Measurements from ENCODE around the gene FKBP6. TPM values are rescaled to one million over a fixed set of nuclear protein-coding genes. Genes with fewer than 3 reads are reported as not detected.

FKBP6 gene
- total and polyA plus RNA-seq, 2 donors (not counting 1 experiment from before 2014, with no cell fraction given), result not detected

GRCh38 chr7:73382934-73383503 is 55.1 kb downstream of the FKBP6 start:
- H3K27me3 ChIP-seq (ENCODE audit: control insufficient read depth, insufficient read depth, low read length), result peaks cover under 1% of the 10 kb centered on the region

GRCh38 chr7:73387221-73387828 is 59.4 kb downstream of the FKBP6 start:
- Histone ChIP-seq H2AFZ (ENCODE audit: low read length) (no peak overlapping the region), H3K4me3 (replicated peaks in 1 of 4; ENCODE audit: control extremely low read depth in 1 of 4, insufficient read depth in 1 of 4, low read depth in 3 of 4, low read length in 4 of 4) (no peak overlapping the region), H3K36me3 (ENCODE audit: control insufficient read depth, insufficient read depth, low read length) (no peaks in the 10 kb centered on the region), H3K4me2 (ENCODE audit: extremely low read depth, insufficient read depth, low read length) (no peak overlapping the region), H3K27me3 (ENCODE audit: control insufficient read depth, insufficient read depth, low read length) (no peaks in the 10 kb centered on the region), H3K9me3 (ENCODE audit: control insufficient read depth, insufficient read depth, low read depth, low read length) (no peaks in the 10 kb centered on the region), H4K20me1 (ENCODE audit: control insufficient read depth, extremely low read depth, insufficient read depth, low read length) (no peaks in the 10 kb centered on the region), H3K4me1 (ENCODE audit: control insufficient read depth, extremely low read depth, insufficient read depth, low read length) (no peaks in the 10 kb centered on the region), H3K27ac (ENCODE audit: insufficient read depth, low read length) (no peak overlapping the region), H3K79me2 (ENCODE audit: control insufficient read depth, insufficient read depth, low read length) (no peaks in the 10 kb centered on the region), H3K9ac (ENCODE audit: insufficient read depth, low read length) (no peak overlapping the region)
- no peak for TF ChIP-seq EZH2 (IDR thresholded peaks at IDR 0.05; ENCODE audit: low read length, missing control alignments)
- no peak for TF ChIP-seq CTCF (conservative IDR thresholded peaks at IDR 0.05 in 1 of 2, IDR thresholded peaks at IDR 0.05 in 1 of 2; ENCODE audit: low read depth in 1 of 2, low read length in 2 of 2)
- DNase-seq (ENCODE audit: low read depth in 2 of 2), result no peak

More at GRCh38 chr7:73382934-73383503, 55.1 kb downstream of the FKBP6 start:
- no peak for DNase-seq (ENCODE audit: low read depth in 2 of 2)
- no peak overlapping the region for H3K4me2 ChIP-seq (ENCODE audit: extremely low read depth, insufficient read depth, low read length)
- H2AFZ ChIP-seq (ENCODE audit: low read length), result no peak overlapping the region
- H3K36me3 ChIP-seq (ENCODE audit: control insufficient read depth, insufficient read depth, low read length), result no peaks in the 10 kb centered on the region
- no peak overlapping the region for H3K4me3 ChIP-seq (replicated peaks in 1 of 4; ENCODE audit: control extremely low read depth in 1 of 4, insufficient read depth in 1 of 4, low read depth in 3 of 4, low read length in 4 of 4)
- TF ChIP-seq EZH2 (IDR thresholded peaks at IDR 0.05; ENCODE audit: low read length, missing control alignments) (no peak), CTCF (conservative IDR thresholded peaks at IDR 0.05 in 1 of 2, IDR thresholded peaks at IDR 0.05 in 1 of 2; ENCODE audit: low read depth in 1 of 2, low read length in 2 of 2) (no peak)
- H3K27ac ChIP-seq (ENCODE audit: insufficient read depth, low read length), result no peak overlapping the region
- H3K9ac ChIP-seq (ENCODE audit: insufficient read depth, low read length), result no peak overlapping the region
- no peaks in the 10 kb centered on the region for H3K79me2 ChIP-seq (ENCODE audit: control insufficient read depth, insufficient read depth, low read length)
- H4K20me1 ChIP-seq (ENCODE audit: control insufficient read depth, extremely low read depth, insufficient read depth, low read length), result no peaks in the 10 kb centered on the region
- H3K4me1 ChIP-seq (ENCODE audit: control insufficient read depth, extremely low read depth, insufficient read depth, low read length), result no peaks in the 10 kb centered on the region
- H3K9me3 ChIP-seq (ENCODE audit: control insufficient read depth, insufficient read depth, low read depth, low read length), result no peaks in the 10 kb centered on the region

GRCh38 chr7:73387908-73388414 is 60.0 kb downstream of the FKBP6 start:
- H3K27ac ChIP-seq (ENCODE audit: insufficient read depth, low read length), result no peak overlapping the region
- no peaks in the 10 kb centered on the region for H4K20me1 ChIP-seq (ENCODE audit: control insufficient read depth, extremely low read depth, insufficient read depth, low read length)
- no peak overlapping the region for H2AFZ ChIP-seq (ENCODE audit: low read length)
- no peaks in the 10 kb centered on the region for H3K27me3 ChIP-seq (ENCODE audit: control insufficient read depth, insufficient read depth, low read length)
- DNase-seq (ENCODE audit: low read depth in 2 of 2), result no peak
- no peaks in the 10 kb centered on the region for H3K4me1 ChIP-seq (ENCODE audit: control insufficient read depth, extremely low read depth, insufficient read depth, low read length)
- TF ChIP-seq CTCF (conservative IDR thresholded peaks at IDR 0.05 in 1 of 2, IDR thresholded peaks at IDR 0.05 in 1 of 2; ENCODE audit: low read depth in 1 of 2, low read length in 2 of 2), result no peak
- no peak for TF ChIP-seq EZH2 (IDR thresholded peaks at IDR 0.05; ENCODE audit: low read length, missing control alignments)
- H3K36me3 ChIP-seq (ENCODE audit: control insufficient read depth, insufficient read depth, low read length), result no peaks in the 10 kb centered on the region
- H3K9ac ChIP-seq (ENCODE audit: insufficient read depth, low read length), result no peak overlapping the region
- no peaks in the 10 kb centered on the region for H3K79me2 ChIP-seq (ENCODE audit: control insufficient read depth, insufficient read depth, low read length)
- no peaks in the 10 kb centered on the region for H3K9me3 ChIP-seq (ENCODE audit: control insufficient read depth, insufficient read depth, low read depth, low read length)
- H3K4me2 ChIP-seq (ENCODE audit: extremely low read depth, insufficient read depth, low read length), result no peak overlapping the region
- no peak overlapping the region for H3K4me3 ChIP-seq (replicated peaks in 1 of 4; ENCODE audit: control extremely low read depth in 1 of 4, insufficient read depth in 1 of 4, low read depth in 3 of 4, low read length in 4 of 4)
